SU-DHL-6 (cell line): Measurements from ENCODE around the gene PIBF1.

Experiments
- H2AFZ ChIP-seq: fragments of 200-600 bp; sonication (generic); 2 replicates; pipeline ENCODE4 v1.6.1; 2014; ENCODE audit warnings: low read depth, mild to moderate bottlenecking, moderate library complexity, mixed read lengths, antibody characterized with exemption, low read length; ENCODE audit not compliant: severe bottlenecking
- H3F3A ChIP-seq: fragments of 200-600 bp; shearing (Covaris generic); 2 replicates; pipeline ENCODE4 v1.6.0; 2016; ENCODE audit warnings: antibody characterized with exemption, mild to moderate bottlenecking; ENCODE audit not compliant: insufficient read depth
- H3K27ac ChIP-seq: fragments of 200-600 bp; sonication (generic); 2 replicates; pipeline ENCODE4 v1.5.1; 2016; ENCODE audit warnings: low read depth, mild to moderate bottlenecking, low read length, moderate library complexity, mixed read lengths
- H3K27me3 ChIP-seq: fragments of 200-600 bp; sonication (generic), shearing (Covaris generic); 2 replicates; pipeline ENCODE4 v1.6.0; 2014; ENCODE audit warnings: mild to moderate bottlenecking, low read length
- H3K36me3 ChIP-seq: fragments of 200-600 bp; sonication (generic); 2 replicates; pipeline ENCODE4 v1.6.1; 2014; ENCODE audit warnings: mild to moderate bottlenecking, low read length, mixed read lengths
- H3K4me2 ChIP-seq: fragments of 300-600, 200-600 bp; shearing (Covaris generic), sonication (generic); 2 replicates; pipeline ENCODE4 v1.6.0; 2014; ENCODE audit warnings: low read length, low read depth, mild to moderate bottlenecking; ENCODE audit not compliant: poor library complexity, severe bottlenecking
- H3K4me3 ChIP-seq: fragments of 200-600 bp; sonication (generic); 2 replicates; pipeline ENCODE4 v1.5.1; 2014; ENCODE audit warnings: antibody characterized with exemption, low read length, mild to moderate bottlenecking, mixed read lengths; ENCODE audit not compliant: insufficient read depth, poor library complexity, severe bottlenecking
- H3K79me2 ChIP-seq: fragments of 200-600 bp; sonication (generic); 2 replicates; pipeline ENCODE4 v1.6.1; 2014; ENCODE audit warnings: mild to moderate bottlenecking, low read length, moderate library complexity; ENCODE audit not compliant: insufficient read depth
- H3K9ac ChIP-seq: fragments of 200-600 bp; sonication (generic); 2 replicates; pipeline ENCODE4 v1.7.0; 2014; ENCODE audit warnings: mild to moderate bottlenecking, low read length
- H3K9me2 ChIP-seq: fragments of 200-600 bp; sonication (generic); replicated peaks from 2 replicates; pipeline ENCODE4 v1.6.1; 2014; ENCODE audit warnings: low read length; ENCODE audit not compliant: insufficient read depth
- H3K9me3 ChIP-seq: fragments of 200-600 bp; sonication (generic); 2 replicates; pipeline ENCODE4 v1.6.1; 2014; ENCODE audit warnings: low read length, mixed read lengths; ENCODE audit not compliant: insufficient read depth
- H4K20me1 ChIP-seq: fragments of 200-600 bp; sonication (generic); 2 replicates; pipeline ENCODE4 v1.6.1; 2014; ENCODE audit warnings: low read depth, mild to moderate bottlenecking, antibody characterized with exemption, low read length, moderate library complexity, mixed read lengths
- CTCF ChIP-seq: fragments of 200-600 bp; sonication (generic); IDR thresholded peaks from one replicate; pipeline ENCODE4 v1.5.1; 2017; ENCODE audit warnings: antibody characterized with exemption, mild to moderate bottlenecking, low read length, moderate library complexity; ENCODE audit not compliant: insufficient read depth, poor library complexity, severe bottlenecking
- EZH2phosphoT487 ChIP-seq: fragments of 200-600 bp; sonication (generic), shearing (Covaris generic); conservative IDR thresholded peaks from 2 replicates; pipeline ENCODE4 v1.6.1; 2018; ENCODE audit warnings: mild to moderate bottlenecking, antibody characterized with exemption, low read length, moderate library complexity, mixed read lengths

PIBF1 gene

GRCh38 chr13:72952529-72953141, 170.7 kb downstream of the PIBF1 start:
- Histone ChIP-seq H3K4me2 (no peak overlapping the region), H3K36me3 (no peaks in the 10 kb centered on the region)
- TF ChIP-seq CTCF: no peak
- no peak for TF ChIP-seq EZH2phosphoT487

GRCh38 chr13:72953391-72953965, 171.5 kb downstream of the PIBF1 start:
- Histone ChIP-seq H3K4me2 (no peak overlapping the region), H3K9me3 (no peaks in the 10 kb centered on the region), H3K4me3 (no peak overlapping the region), H2AFZ (no peak overlapping the region), H3F3A (no peaks in the 10 kb centered on the region), H3K79me2 (no peaks in the 10 kb centered on the region), H3K9me2 (no peaks in the 10 kb centered on the region), H3K36me3 (no peaks in the 10 kb centered on the region), H3K9ac (no peak overlapping the region), H3K27ac (no peak overlapping the region), H3K27me3 (no peaks in the 10 kb centered on the region), H4K20me1 (no peaks in the 10 kb centered on the region)
- TF ChIP-seq EZH2phosphoT487 (no peak), CTCF (no peak)

More at GRCh38 chr13:72952529-72953141, 170.7 kb downstream of the PIBF1 start:
- no peak overlapping the region for H3K27ac ChIP-seq
- H3F3A ChIP-seq: no peaks in the 10 kb centered on the region
- H4K20me1 ChIP-seq: no peaks in the 10 kb centered on the region
- no peak overlapping the region for H3K9ac ChIP-seq
- H2AFZ ChIP-seq: no peak overlapping the region
- H3K79me2 ChIP-seq: no peaks in the 10 kb centered on the region
- no peak overlapping the region for H3K4me3 ChIP-seq
- no peaks in the 10 kb centered on the region for H3K9me3 ChIP-seq
- no peaks in the 10 kb centered on the region for H3K27me3 ChIP-seq
- H3K9me2 ChIP-seq: no peaks in the 10 kb centered on the region

DNA sequence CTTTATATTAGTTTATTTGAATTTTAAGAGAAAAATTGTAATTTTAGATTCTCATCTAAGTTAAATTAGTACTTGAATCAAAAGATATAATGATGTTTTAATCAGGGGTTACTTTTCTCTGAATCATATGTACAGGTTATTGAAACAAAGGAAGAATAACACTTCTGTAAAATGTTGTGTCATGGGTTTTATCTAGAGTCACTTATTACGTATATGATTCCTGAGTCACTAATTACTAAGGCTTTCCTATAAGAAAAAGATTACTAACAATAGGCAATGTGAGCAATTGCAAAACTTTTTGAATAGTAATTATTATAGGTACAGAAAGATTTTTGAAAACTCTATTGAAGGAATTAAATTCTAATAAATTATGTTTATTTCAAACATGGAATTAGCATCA, 177.7 kb downstream of the PIBF1 start:
- Histone ChIP-seq H3K4me2 (no peak overlapping the region), H3K27me3 (no peaks in the 10 kb centered on the region), H2AFZ (no peak overlapping the region), H3K27ac (no peak overlapping the region), H3K36me3 (no peaks in the 10 kb centered on the region), H3K9me3 (no peaks in the 10 kb centered on the region), H3F3A (no peaks in the 10 kb centered on the region), H4K20me1 (no peaks in the 10 kb centered on the region), H3K9me2 (no peaks in the 10 kb centered on the region), H3K4me3 (no peak overlapping the region), H3K79me2 (no peaks in the 10 kb centered on the region), H3K9ac (no peak overlapping the region)
- TF ChIP-seq EZH2phosphoT487 (no peak), CTCF (no peak)
